ENCODE data around the gene TDP1. TPM values are rescaled to one million over a fixed set of nuclear protein-coding genes. Genes with fewer than 3 reads are reported as not detected.
"Not testable (repeated sequence)": the region's sequence is repeated elsewhere in the genome, so short reads cannot be mapped to it uniquely, and the experiment has no call there.

Gene TDP1
- total and polyA plus RNA-seq, 4 experiments from 2014 or later, result 40.9 to 58.9 (median 48.1) TPM

- Histone ChIP-seq H3K9me3 (ENCODE audit: control insufficient read depth in 1 of 2, low read length in 2 of 2) (no peaks in the 10 kb centered on the region), H3K27ac (ENCODE audit: low read depth, low read length) (no peak overlapping the region), H3K4me1 (ENCODE audit: insufficient read depth, low read length) (no peaks in the 10 kb centered on the region), H3K27me3 (ENCODE audit: insufficient read depth, low read length) (no peaks in the 10 kb centered on the region), H3K4me3 (ENCODE audit: low read length in 2 of 2) (no peak overlapping the region), H3K36me3 (ENCODE audit: insufficient read depth, low read length) (peaks cover 23% of the 10 kb centered on the region)
- Mint-ChIP-seq H3K36me3 (peaks cover 74 to 77% of the 10 kb centered on the region in 2 donors), H3K4me1 (peaks cover 0 to 3% (median under 1%) of the 10 kb centered on the region in 4 donors), H3K27me3 (no peaks in the 10 kb centered on the region), H3K4me3 (no peak overlapping the region), H3K27ac (peak overlapping the region in 1 of 7 donors; percentile 20), H3K9me3 (peaks cover 0 to 5% (median 0%) of the 10 kb centered on the region in 8 donors)
- CTCF ChIA-PET (ENCODE audit: partially characterized antibody), result no interaction called here
- POLR2A ChIA-PET (ENCODE audit: partially characterized antibody), result no interaction called here
- intact Hi-C loops (cut with micrococcal nuclease), result no loop called here
- DNase-seq, result no peak
Measured at GRCh38 chr14:90024910-90025309, 69.2 kb downstream of the TDP1 start.

GRCh38 chr14:90026608-90027007 is 70.9 kb downstream of the TDP1 start:
- H3K27me3 Mint-ChIP-seq; intact Hi-C loops (cut with micrococcal nuclease); H3K4me1 Mint-ChIP-seq; H3K4me3 Mint-ChIP-seq; DNase-seq; POLR2A ChIA-PET (ENCODE audit: partially characterized antibody); H3K27ac Mint-ChIP-seq; H3K4me3 ChIP-seq (ENCODE audit: low read length in 2 of 2); CTCF ChIA-PET (ENCODE audit: partially characterized antibody); H3K27ac ChIP-seq (ENCODE audit: low read depth, low read length); H3K4me1 ChIP-seq (ENCODE audit: insufficient read depth, low read length); H3K9me3 ChIP-seq (ENCODE audit: control insufficient read depth in 1 of 2, low read length in 2 of 2); H3K9me3 Mint-ChIP-seq; H3K27me3 ChIP-seq (ENCODE audit: insufficient read depth, low read length): not testable (repeated sequence)
- peaks cover 22% of the 10 kb centered on the region for H3K36me3 ChIP-seq (ENCODE audit: insufficient read depth, low read length)
- peaks cover 72 to 75% of the 10 kb centered on the region in 2 donors for H3K36me3 Mint-ChIP-seq

- Mint-ChIP-seq H3K4me3 (no peak overlapping the region), H3K9me3 (peaks cover 0 to 5% (median 0%) of the 10 kb centered on the region in 8 donors), H3K27ac (peak overlapping the region in 3 of 7 donors; percentile 4 to 74 (median 43)), H3K36me3 (peaks cover 73 to 75% of the 10 kb centered on the region in 2 donors), H3K27me3 (no peaks in the 10 kb centered on the region), H3K4me1 (peaks cover 0 to 3% (median 2%) of the 10 kb centered on the region in 4 donors)
- intact Hi-C loops (cut with micrococcal nuclease), result no loop called here
- no peaks in the 10 kb centered on the region for H3K9me3 ChIP-seq (ENCODE audit: control insufficient read depth in 1 of 2, low read length in 2 of 2)
- DNase-seq, result no peak
- peaks cover 24% of the 10 kb centered on the region for H3K36me3 ChIP-seq (ENCODE audit: insufficient read depth, low read length)
- no peak overlapping the region for H3K4me3 ChIP-seq (ENCODE audit: low read length in 2 of 2)
- CTCF ChIA-PET (ENCODE audit: partially characterized antibody), result no interaction called here
- POLR2A ChIA-PET (ENCODE audit: partially characterized antibody), result no interaction called here
- H3K27me3 ChIP-seq (ENCODE audit: insufficient read depth, low read length), result no peaks in the 10 kb centered on the region
- H3K4me1 ChIP-seq (ENCODE audit: insufficient read depth, low read length), result no peaks in the 10 kb centered on the region
- H3K27ac ChIP-seq (ENCODE audit: low read depth, low read length), result no peak overlapping the region
Measured at GRCh38 chr14:90027842-90028241, 72.1 kb downstream of the TDP1 start.

GRCh38 chr14:90034156-90034555 is 78.4 kb downstream of the TDP1 start:
- peaks cover 68 to 76% of the 10 kb centered on the region in 2 donors for H3K36me3 Mint-ChIP-seq
- no peak overlapping the region for H3K4me3 ChIP-seq (ENCODE audit: low read length in 2 of 2)
- ChIA-PET POLR2A (ENCODE audit: partially characterized antibody) (no interaction called here), CTCF (ENCODE audit: partially characterized antibody) (no interaction called here)
- no peaks in the 10 kb centered on the region for H3K27me3 ChIP-seq (ENCODE audit: insufficient read depth, low read length)
- H3K9me3 ChIP-seq (ENCODE audit: control insufficient read depth in 1 of 2, low read length in 2 of 2), result no peaks in the 10 kb centered on the region
- peaks cover 0 to 3% (median 0%) of the 10 kb centered on the region in 4 donors for H3K4me1 Mint-ChIP-seq
- H3K36me3 ChIP-seq (ENCODE audit: insufficient read depth, low read length), result peaks cover 35% of the 10 kb centered on the region
- DNase-seq, result no peak
- H3K4me3 Mint-ChIP-seq, result no peak overlapping the region
- H3K27me3 Mint-ChIP-seq, result no peaks in the 10 kb centered on the region
- no peaks in the 10 kb centered on the region for H3K9me3 Mint-ChIP-seq
- no peaks in the 10 kb centered on the region for H3K4me1 ChIP-seq (ENCODE audit: insufficient read depth, low read length)
- H3K27ac ChIP-seq (ENCODE audit: low read depth, low read length), result no peak overlapping the region
- intact Hi-C loops (cut with micrococcal nuclease), result no loop called here
- no peak overlapping the region for H3K27ac Mint-ChIP-seq

- Mint-ChIP-seq H3K36me3 (peaks cover 74 to 81% of the 10 kb centered on the region in 2 donors), H3K27ac (peak overlapping the region in 1 of 7 donors; percentile 52), H3K4me3 (no peak overlapping the region), H3K9me3 (no peaks in the 10 kb centered on the region), H3K4me1 (peaks cover 0 to 3% (median 0%) of the 10 kb centered on the region in 4 donors), H3K27me3 (no peaks in the 10 kb centered on the region)
- intact Hi-C loops (cut with micrococcal nuclease), result no loop called here
- no peak overlapping the region for H3K27ac ChIP-seq (ENCODE audit: low read depth, low read length)
- ChIA-PET POLR2A (ENCODE audit: partially characterized antibody) (no interaction called here), CTCF (ENCODE audit: partially characterized antibody) (no interaction called here)
- peaks cover 43% of the 10 kb centered on the region for H3K36me3 ChIP-seq (ENCODE audit: insufficient read depth, low read length)
- H3K4me3 ChIP-seq (ENCODE audit: low read length in 2 of 2), result no peak overlapping the region
- H3K9me3 ChIP-seq (ENCODE audit: control insufficient read depth in 1 of 2, low read length in 2 of 2), result no peaks in the 10 kb centered on the region
- H3K27me3 ChIP-seq (ENCODE audit: insufficient read depth, low read length), result no peaks in the 10 kb centered on the region
- no peaks in the 10 kb centered on the region for H3K4me1 ChIP-seq (ENCODE audit: insufficient read depth, low read length)
- DNase-seq, result no peak
Measured at GRCh38 chr14:90034835-90035525, 79.3 kb downstream of the TDP1 start.

- DNase-seq, result no peak
- ChIA-PET CTCF (ENCODE audit: partially characterized antibody) (no interaction called here), POLR2A (ENCODE audit: partially characterized antibody) (interaction anchor here (0.6 kb wide), 1 partner anchor 256 kb away, joined by 3 read pairs; no protein-coding TSS in a partner anchor)
- H3K36me3 ChIP-seq (ENCODE audit: insufficient read depth, low read length), result peaks cover 16% of the 10 kb centered on the region
- H3K27me3 Mint-ChIP-seq, result no peaks in the 10 kb centered on the region
- H3K27ac ChIP-seq (ENCODE audit: low read depth, low read length), result no peak overlapping the region
- H3K4me3 ChIP-seq (ENCODE audit: low read length in 2 of 2), result no peak overlapping the region
- no peaks in the 10 kb centered on the region for H3K4me1 Mint-ChIP-seq
- no peaks in the 10 kb centered on the region for H3K27me3 ChIP-seq (ENCODE audit: insufficient read depth, low read length)
- intact Hi-C loops (cut with micrococcal nuclease), result no loop called here
- no peaks in the 10 kb centered on the region for H3K9me3 Mint-ChIP-seq
- peak overlapping the region in 1 of 7 donors; percentile 62 for H3K27ac Mint-ChIP-seq
- peaks cover 80 to 84% of the 10 kb centered on the region in 2 donors for H3K36me3 Mint-ChIP-seq
- H3K4me3 Mint-ChIP-seq, result no peak overlapping the region
- no peaks in the 10 kb centered on the region for H3K9me3 ChIP-seq (ENCODE audit: control insufficient read depth in 1 of 2, low read length in 2 of 2)
- no peaks in the 10 kb centered on the region for H3K4me1 ChIP-seq (ENCODE audit: insufficient read depth, low read length)
Measured at GRCh38 chr14:90039253-90040010, 83.7 kb downstream of the TDP1 start.

GRCh38 chr14:90040411-90040810 is 84.7 kb downstream of the TDP1 start:
- ChIA-PET POLR2A (ENCODE audit: partially characterized antibody) (no interaction called here), CTCF (ENCODE audit: partially characterized antibody) (no interaction called here)
- no peaks in the 10 kb centered on the region for H3K27me3 Mint-ChIP-seq
- H3K9me3 Mint-ChIP-seq, result no peaks in the 10 kb centered on the region
- Histone ChIP-seq H3K27me3 (ENCODE audit: insufficient read depth, low read length) (no peaks in the 10 kb centered on the region), H3K4me3 (ENCODE audit: low read length in 2 of 2) (no peak overlapping the region), H3K4me1 (ENCODE audit: insufficient read depth, low read length) (no peaks in the 10 kb centered on the region), H3K9me3 (ENCODE audit: control insufficient read depth in 1 of 2, low read length in 2 of 2) (no peaks in the 10 kb centered on the region), H3K36me3 (ENCODE audit: insufficient read depth, low read length) (peaks cover 12% of the 10 kb centered on the region), H3K27ac (ENCODE audit: low read depth, low read length) (no peak overlapping the region)
- DNase-seq, result no peak
- peaks cover 80 to 84% of the 10 kb centered on the region in 2 donors for H3K36me3 Mint-ChIP-seq
- intact Hi-C loops (cut with micrococcal nuclease), result no loop called here
- H3K4me1 Mint-ChIP-seq, result no peaks in the 10 kb centered on the region
- H3K4me3 Mint-ChIP-seq, result no peak overlapping the region
- H3K27ac Mint-ChIP-seq, result no peak overlapping the region
